Keratinocyte (primary cell): Measurements from ENCODE around the gene MTHFD1L. TPM values are rescaled to one million over a fixed set of nuclear protein-coding genes. Genes with fewer than 3 reads are reported as not detected.

Experiments
- DNase-seq: peaks from one replicate; pipeline ENCODE4 v3.0.0-alpha.2; 2011; ENCODE audit warnings: low read depth, missing footprints, low spot score
- FAIRE-seq: peaks from 2 replicates; lab custom pipeline; 2011; peaks lifted over from hg19 to GRCh38; lab: Jason Lieb, UNC
- H2AFZ ChIP-seq: 2 replicates; pipeline ENCODE4 v1.6.0; 2012; ENCODE audit warnings: low read length, control low read depth, inconsistent platforms; ENCODE audit not compliant: control insufficient read depth
- H3K27ac ChIP-seq: 2 replicates; pipeline ENCODE4 v1.5.1; 2011; ENCODE audit warnings: low read length; ENCODE audit not compliant: control insufficient read depth, insufficient read depth
- H3K27me3 ChIP-seq: 3 replicates; pipeline ENCODE4 v1.6.0; 2011; ENCODE audit warnings: low read length; ENCODE audit not compliant: control insufficient read depth, insufficient read depth; ENCODE audit errors: extremely low read depth
- H3K36me3 ChIP-seq, 2 experiments: 2 replicates in 1 of 2; 3 replicates in 1 of 2; pipeline ENCODE4 v1.5.1; 2011; ENCODE audit warnings: low read length in 2 of 2, mild to moderate bottlenecking in 1 of 2; ENCODE audit not compliant: control insufficient read depth in 2 of 2, insufficient read depth in 2 of 2; ENCODE audit errors: extremely low read depth in 1 of 2
- H3K4me1 ChIP-seq: 3 replicates; pipeline ENCODE4 v1.5.1; 2011; ENCODE audit warnings: low read length; ENCODE audit not compliant: control insufficient read depth, insufficient read depth; ENCODE audit errors: extremely low read depth
- H3K4me2 ChIP-seq: 3 replicates; pipeline ENCODE4 v1.6.0; 2011; ENCODE audit warnings: low read depth, low read length; ENCODE audit not compliant: control insufficient read depth, insufficient read depth; ENCODE audit errors: extremely low read depth
- H3K4me3 ChIP-seq, 3 experiments: fragments of 200-600 bp in 1 of 3; sonication (generic) in 1 of 3; 2 replicates in 2 of 3; 3 replicates in 1 of 3; pipeline ENCODE4 v1.5.1; 2011 to 2016; ENCODE audit warnings: low read length in 3 of 3, mild to moderate bottlenecking in 3 of 3, control low read depth in 2 of 3, inconsistent platforms in 1 of 3, low read depth in 1 of 3, mixed read lengths in 1 of 3, mixed run types in 1 of 3, moderate library complexity in 1 of 3; ENCODE audit not compliant: control insufficient read depth in 2 of 3, insufficient read depth in 2 of 3; ENCODE audit errors: extremely low read depth in 1 of 3
- H3K79me2 ChIP-seq: 2 replicates; pipeline ENCODE4 v1.6.0; 2012; ENCODE audit warnings: low read length; ENCODE audit not compliant: control insufficient read depth, insufficient read depth
- H3K9ac ChIP-seq: 3 replicates; pipeline ENCODE4 v1.6.0; 2011; ENCODE audit warnings: low read length; ENCODE audit not compliant: control insufficient read depth, insufficient read depth; ENCODE audit errors: extremely low read depth
- H3K9me1 ChIP-seq: 3 replicates; pipeline ENCODE4 v1.6.0; 2011; ENCODE audit warnings: low read length; ENCODE audit not compliant: control insufficient read depth, insufficient read depth; ENCODE audit errors: extremely low read depth
- H3K9me3 ChIP-seq: 2 replicates; pipeline ENCODE4 v1.5.1; 2012; ENCODE audit warnings: low read depth, low read length; ENCODE audit not compliant: control insufficient read depth
- H4K20me1 ChIP-seq: 3 replicates; pipeline ENCODE4 v1.6.0; 2011; ENCODE audit warnings: low read length; ENCODE audit not compliant: control insufficient read depth, insufficient read depth; ENCODE audit errors: extremely low read depth
- EZH2 ChIP-seq: IDR thresholded peaks from one replicate; pipeline ENCODE4 v1.6.1; 2012; ENCODE audit warnings: inconsistent platforms, mild to moderate bottlenecking, low read length, moderate library complexity
- dilution Hi-C: fragments of 300-500 bp; cut with MboI; formaldehyde crosslinking; loops from one replicate; pipeline ENCODE4 v1.7.0; 2020; ENCODE audit warnings: low sequenced_read_pairs; ENCODE audit not compliant: extremely low pct_ligation_motif_present
- polyA plus RNA-seq, 5 experiments: library from polyadenylated mRNA; depleted of rRNA in 3 of 5; stranded (reverse) in 3 of 5; stranded (forward) in 1 of 5; unstranded in 1 of 5; fragments of >200 nt; gene quantifications; 1 replicate in 1 of 5; 2 replicates in 3 of 5; 3 replicates in 1 of 5; pipeline versions ENCODE4 v1.2.1 to v1.2.3, GENCODE V29; 2011 to 2012; ENCODE audit warnings: missing spikeins in 2 of 5, low read depth in 1 of 5, low replicate concordance in 1 of 5
- TF ChIP-seq, protein P1 (sequence below), 3 experiments: IDR thresholded peaks in 1 of 3; conservative IDR thresholded peaks in 1 of 3; optimal IDR thresholded peaks in 1 of 3; 2 replicates in 2 of 3; 3 replicates in 1 of 3; pipeline versions ENCODE3 to v1.5.1; 2011; ENCODE audit warnings: low read length in 3 of 3, mild to moderate bottlenecking in 3 of 3, moderate library complexity in 2 of 3, control low read depth in 1 of 3, inconsistent platforms in 1 of 3; ENCODE audit not compliant: insufficient read depth in 2 of 3; ENCODE audit errors: extremely low read depth in 1 of 3

Gene MTHFD1L
- polyA plus RNA-seq, 1 donor (not counting 4 experiments of a cell fraction or from before 2014, with no cell fraction given), result 38.0 TPM

DNA sequence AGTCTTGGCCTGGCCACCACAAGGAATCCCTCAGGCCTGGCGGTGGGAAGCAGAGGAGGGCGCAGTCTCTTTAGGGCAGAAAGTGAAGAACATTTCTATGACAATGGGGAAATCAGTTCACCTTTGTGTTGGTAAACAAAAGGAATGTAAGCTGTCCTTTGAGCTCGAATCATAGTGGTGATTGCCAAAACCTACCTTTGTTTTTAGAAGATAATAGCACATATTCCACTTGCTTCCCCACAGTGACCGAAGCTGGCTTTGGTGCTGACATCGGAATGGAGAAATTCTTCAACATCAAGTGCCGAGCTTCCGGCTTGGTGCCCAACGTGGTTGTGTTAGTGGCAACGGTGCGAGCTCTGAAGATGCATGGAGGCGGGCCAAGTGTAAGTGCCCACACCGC is 144.1 kb downstream of the MTHFD1L start:
- dilution Hi-C loops, result no loop called here
- no peak overlapping the region for H2AFZ ChIP-seq

DNA sequence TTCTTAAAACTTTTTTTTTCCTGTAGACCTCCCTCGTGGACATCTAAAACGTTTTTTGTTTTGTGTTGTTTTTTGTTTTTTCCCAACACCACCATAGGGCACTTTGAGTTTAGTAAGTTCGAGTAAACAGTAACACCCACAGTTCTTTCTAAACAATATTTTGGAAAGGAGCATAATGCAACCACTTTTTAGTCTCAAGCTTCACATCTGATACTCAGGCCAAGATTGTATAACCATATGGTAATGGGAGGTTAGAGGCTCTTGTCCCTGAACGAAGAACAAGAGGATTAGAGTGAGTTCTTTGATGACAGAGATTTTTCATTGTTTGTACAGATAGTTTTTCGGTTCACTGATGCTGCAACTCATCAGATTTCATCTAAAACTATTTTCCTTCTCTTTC is 144.6 kb downstream of the MTHFD1L start:
- Histone ChIP-seq H3K36me3 (peaks cover 1 to 16% of the 10 kb centered on the region in 2 experiments), H2AFZ (no peak overlapping the region), H3K4me2 (no peak overlapping the region), H3K9me3 (no peaks in the 10 kb centered on the region), H3K27ac (no peak overlapping the region), H3K79me2 (no peaks in the 10 kb centered on the region), H3K4me3 (no peak overlapping the region), H3K9ac (no peak overlapping the region), H3K4me1 (peaks cover 5% of the 10 kb centered on the region), H3K9me1 (no peaks in the 10 kb centered on the region), H3K27me3 (no peaks in the 10 kb centered on the region), H4K20me1 (no peaks in the 10 kb centered on the region)
- no peak for FAIRE-seq
- dilution Hi-C loops, result no loop called here
- DNase-seq, result no peak
- TF ChIP-seq, protein P1, sequence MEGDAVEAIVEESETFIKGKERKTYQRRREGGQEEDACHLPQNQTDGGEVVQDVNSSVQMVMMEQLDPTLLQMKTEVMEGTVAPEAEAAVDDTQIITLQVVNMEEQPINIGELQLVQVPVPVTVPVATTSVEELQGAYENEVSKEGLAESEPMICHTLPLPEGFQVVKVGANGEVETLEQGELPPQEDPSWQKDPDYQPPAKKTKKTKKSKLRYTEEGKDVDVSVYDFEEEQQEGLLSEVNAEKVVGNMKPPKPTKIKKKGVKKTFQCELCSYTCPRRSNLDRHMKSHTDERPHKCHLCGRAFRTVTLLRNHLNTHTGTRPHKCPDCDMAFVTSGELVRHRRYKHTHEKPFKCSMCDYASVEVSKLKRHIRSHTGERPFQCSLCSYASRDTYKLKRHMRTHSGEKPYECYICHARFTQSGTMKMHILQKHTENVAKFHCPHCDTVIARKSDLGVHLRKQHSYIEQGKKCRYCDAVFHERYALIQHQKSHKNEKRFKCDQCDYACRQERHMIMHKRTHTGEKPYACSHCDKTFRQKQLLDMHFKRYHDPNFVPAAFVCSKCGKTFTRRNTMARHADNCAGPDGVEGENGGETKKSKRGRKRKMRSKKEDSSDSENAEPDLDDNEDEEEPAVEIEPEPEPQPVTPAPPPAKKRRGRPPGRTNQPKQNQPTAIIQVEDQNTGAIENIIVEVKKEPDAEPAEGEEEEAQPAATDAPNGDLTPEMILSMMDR (optimal IDR thresholded peaks at IDR 0.05 in 1 of 3, IDR thresholded peaks at IDR 0.05 in 1 of 3, conservative IDR thresholded peaks at IDR 0.05 in 1 of 3; ENCODE audit: extremely low read depth in 1 of 3, insufficient read depth in 2 of 3, low read length in 3 of 3), result no peak
- TF ChIP-seq EZH2, result no peak

More for the DNA sequence above, 144.1 kb downstream of the MTHFD1L start:
- DNase-seq (no peak), FAIRE-seq (no peak)
- no peak overlapping the region for H3K9ac ChIP-seq
- H3K4me3 ChIP-seq, result no peak overlapping the region
- no peaks in the 10 kb centered on the region for H4K20me1 ChIP-seq
- no peak for TF ChIP-seq EZH2
- TF ChIP-seq, protein P1 (optimal IDR thresholded peaks at IDR 0.05 in 1 of 3, IDR thresholded peaks at IDR 0.05 in 1 of 3, conservative IDR thresholded peaks at IDR 0.05 in 1 of 3; ENCODE audit: extremely low read depth in 1 of 3, insufficient read depth in 2 of 3, low read length in 3 of 3), result no peak
- H3K4me1 ChIP-seq, result peaks cover 9% of the 10 kb centered on the region
- H3K4me2 ChIP-seq, result no peak overlapping the region
- no peak overlapping the region for H3K27ac ChIP-seq
- H3K9me3 ChIP-seq, result no peaks in the 10 kb centered on the region
- H3K79me2 ChIP-seq, result no peaks in the 10 kb centered on the region
- H3K9me1 ChIP-seq, result no peaks in the 10 kb centered on the region
- H3K27me3 ChIP-seq, result no peaks in the 10 kb centered on the region
- H3K36me3 ChIP-seq, result peaks cover 1 to 16% of the 10 kb centered on the region in 2 experiments
